HL-60 (cell line): Measurements from ENCODE around the gene CAV1.

ENCODE experiments used
- DNase-seq, 2 experiments: peaks; one replicate each; pipeline ENCODE4 v3.0.0-alpha.2; 2010 to 2020; ENCODE audit warnings: low read depth in 1 of 2, low spot score in 1 of 2
- H3K27ac ChIP-seq: fragments of 250-450 bp; sonication (Bioruptor Pico); replicated peaks from 2 replicates; pipeline ENCODE4 v1.5.1; 2020; ENCODE audit warnings: mild to moderate bottlenecking, moderate library complexity
- H3K27me3 ChIP-seq: fragments of 250-450 bp; sonication (Bioruptor Pico); 2 replicates; pipeline ENCODE4 v1.5.1; 2021; ENCODE audit warnings: mild to moderate bottlenecking, moderate library complexity; ENCODE audit not compliant: insufficient read depth, poor library complexity, severe bottlenecking
- H3K4me3 ChIP-seq: replicated peaks from 2 replicates; pipeline ENCODE4 v1.5.1; 2011; ENCODE audit warnings: mild to moderate bottlenecking, control low read depth, low read length; ENCODE audit not compliant: insufficient read depth
- GABPA ChIP-seq: IDR thresholded peaks from 2 replicates; pipeline ENCODE4 v1.6.1; 2012; ENCODE audit warnings: low read depth
- POLR2AphosphoS5 ChIP-seq: IDR thresholded peaks from 2 replicates; pipeline ENCODE4 v1.6.1; 2012; ENCODE audit warnings: low read depth
- SPI1 ChIP-seq: IDR thresholded peaks from 2 replicates; pipeline ENCODE4 v1.6.1; 2012; ENCODE audit warnings: low read depth, mild to moderate bottlenecking, borderline replicate concordance
- TF ChIP-seq, protein P1 (sequence below): IDR thresholded peaks from one replicate; pipeline ENCODE4 v1.5.1; 2011; ENCODE audit warnings: low read length, control low read depth, inconsistent platforms; ENCODE audit not compliant: insufficient read depth
- TF ChIP-seq, protein P2 (sequence below): IDR thresholded peaks from 2 replicates; pipeline ENCODE4 v1.6.1; 2012; ENCODE audit warnings: low read depth; ENCODE audit not compliant: insufficient replicate concordance

CAV1 gene

GRCh38 chr7:116532102-116532688 lies 7.4 kb downstream of the CAV1 start:
- no peak overlapping the region for H3K27ac ChIP-seq
- no peak for DNase-seq

GRCh38 chr7:116534790-116535189 lies 10.0 kb downstream of the CAV1 start:
- Histone ChIP-seq H3K4me3 (no peak overlapping the region), H3K27me3 (peaks cover 2% of the 10 kb centered on the region), H3K27ac (no peak overlapping the region)
- no peak for DNase-seq
- TF ChIP-seq SPI1 (no peak), POLR2AphosphoS5 (no peak), GABPA (no peak)
- TF ChIP-seq, protein P1, sequence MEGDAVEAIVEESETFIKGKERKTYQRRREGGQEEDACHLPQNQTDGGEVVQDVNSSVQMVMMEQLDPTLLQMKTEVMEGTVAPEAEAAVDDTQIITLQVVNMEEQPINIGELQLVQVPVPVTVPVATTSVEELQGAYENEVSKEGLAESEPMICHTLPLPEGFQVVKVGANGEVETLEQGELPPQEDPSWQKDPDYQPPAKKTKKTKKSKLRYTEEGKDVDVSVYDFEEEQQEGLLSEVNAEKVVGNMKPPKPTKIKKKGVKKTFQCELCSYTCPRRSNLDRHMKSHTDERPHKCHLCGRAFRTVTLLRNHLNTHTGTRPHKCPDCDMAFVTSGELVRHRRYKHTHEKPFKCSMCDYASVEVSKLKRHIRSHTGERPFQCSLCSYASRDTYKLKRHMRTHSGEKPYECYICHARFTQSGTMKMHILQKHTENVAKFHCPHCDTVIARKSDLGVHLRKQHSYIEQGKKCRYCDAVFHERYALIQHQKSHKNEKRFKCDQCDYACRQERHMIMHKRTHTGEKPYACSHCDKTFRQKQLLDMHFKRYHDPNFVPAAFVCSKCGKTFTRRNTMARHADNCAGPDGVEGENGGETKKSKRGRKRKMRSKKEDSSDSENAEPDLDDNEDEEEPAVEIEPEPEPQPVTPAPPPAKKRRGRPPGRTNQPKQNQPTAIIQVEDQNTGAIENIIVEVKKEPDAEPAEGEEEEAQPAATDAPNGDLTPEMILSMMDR: no peak
- TF ChIP-seq, protein P2, sequence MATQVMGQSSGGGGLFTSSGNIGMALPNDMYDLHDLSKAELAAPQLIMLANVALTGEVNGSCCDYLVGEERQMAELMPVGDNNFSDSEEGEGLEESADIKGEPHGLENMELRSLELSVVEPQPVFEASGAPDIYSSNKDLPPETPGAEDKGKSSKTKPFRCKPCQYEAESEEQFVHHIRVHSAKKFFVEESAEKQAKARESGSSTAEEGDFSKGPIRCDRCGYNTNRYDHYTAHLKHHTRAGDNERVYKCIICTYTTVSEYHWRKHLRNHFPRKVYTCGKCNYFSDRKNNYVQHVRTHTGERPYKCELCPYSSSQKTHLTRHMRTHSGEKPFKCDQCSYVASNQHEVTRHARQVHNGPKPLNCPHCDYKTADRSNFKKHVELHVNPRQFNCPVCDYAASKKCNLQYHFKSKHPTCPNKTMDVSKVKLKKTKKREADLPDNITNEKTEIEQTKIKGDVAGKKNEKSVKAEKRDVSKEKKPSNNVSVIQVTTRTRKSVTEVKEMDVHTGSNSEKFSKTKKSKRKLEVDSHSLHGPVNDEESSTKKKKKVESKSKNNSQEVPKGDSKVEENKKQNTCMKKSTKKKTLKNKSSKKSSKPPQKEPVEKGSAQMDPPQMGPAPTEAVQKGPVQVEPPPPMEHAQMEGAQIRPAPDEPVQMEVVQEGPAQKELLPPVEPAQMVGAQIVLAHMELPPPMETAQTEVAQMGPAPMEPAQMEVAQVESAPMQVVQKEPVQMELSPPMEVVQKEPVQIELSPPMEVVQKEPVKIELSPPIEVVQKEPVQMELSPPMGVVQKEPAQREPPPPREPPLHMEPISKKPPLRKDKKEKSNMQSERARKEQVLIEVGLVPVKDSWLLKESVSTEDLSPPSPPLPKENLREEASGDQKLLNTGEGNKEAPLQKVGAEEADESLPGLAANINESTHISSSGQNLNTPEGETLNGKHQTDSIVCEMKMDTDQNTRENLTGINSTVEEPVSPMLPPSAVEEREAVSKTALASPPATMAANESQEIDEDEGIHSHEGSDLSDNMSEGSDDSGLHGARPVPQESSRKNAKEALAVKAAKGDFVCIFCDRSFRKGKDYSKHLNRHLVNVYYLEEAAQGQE: no peak

More at GRCh38 chr7:116532102-116532688, 7.4 kb downstream of the CAV1 start:
- TF ChIP-seq POLR2AphosphoS5: no peak
- TF ChIP-seq, protein P2: no peak
- TF ChIP-seq, protein P1: no peak
- no peak for TF ChIP-seq GABPA
- TF ChIP-seq SPI1: no peak
- H3K27me3 ChIP-seq: peaks cover 7% of the 10 kb centered on the region
- no peak overlapping the region for H3K4me3 ChIP-seq

GRCh38 chr7:116535416-116535815 lies 10.6 kb downstream of the CAV1 start:
- no peak for TF ChIP-seq POLR2AphosphoS5
- TF ChIP-seq GABPA: no peak
- TF ChIP-seq, protein P1: no peak
- TF ChIP-seq, protein P2: no peak
- TF ChIP-seq SPI1: no peak
- H3K27ac ChIP-seq: no peak overlapping the region
- DNase-seq: no peak

More at GRCh38 chr7:116535416-116535815, 10.6 kb downstream of the CAV1 start:
- Histone ChIP-seq H3K4me3 (no peak overlapping the region), H3K27me3 (peaks cover 1% of the 10 kb centered on the region)
